ENCODE results near the gene MAGEA9. TPM values are rescaled to one million over a fixed set of nuclear protein-coding genes. Genes with fewer than 3 reads are reported as not detected.

The MAGEA9 gene
- total RNA-seq, 1 experiment from 2014 or later: not detected

GRCh38 chrX:149825424-149825823, 43.7 kb downstream of the MAGEA9 start:
- peak; percentile 56 for DNase-seq
- H3K27me3 Mint-ChIP-seq (ENCODE audit: unreplicated experiment): peaks cover 50% of the 10 kb centered on the region
- intact Hi-C loops (cut with micrococcal nuclease; ENCODE audit: unreplicated experiment): no loop called here
- peak overlapping the region; percentile 22 for H3K27ac Mint-ChIP-seq (ENCODE audit: unreplicated experiment)
- H3K4me1 Mint-ChIP-seq (ENCODE audit: low read depth, unreplicated experiment): no peaks in the 10 kb centered on the region
- peak; percentile 51 for TF ChIP-seq CTCF (IDR thresholded peaks at IDR 0.05; ENCODE audit: unreplicated experiment)
- CTCF ChIA-PET: no interaction called here
- H3K9me3 Mint-ChIP-seq (ENCODE audit: low read depth, unreplicated experiment): no peaks in the 10 kb centered on the region
- H3K4me3 Mint-ChIP-seq (ENCODE audit: low read depth, unreplicated experiment): peak overlapping the region; percentile 37
- BruUV-seq (replicated peaks): no TSS peak
- H3K36me3 Mint-ChIP-seq (ENCODE audit: insufficient read depth, unreplicated experiment): no peaks in the 10 kb centered on the region

- H3K27ac Mint-ChIP-seq (ENCODE audit: unreplicated experiment): no peak overlapping the region
- H3K4me3 Mint-ChIP-seq (ENCODE audit: low read depth, unreplicated experiment): no peak overlapping the region
- DNase-seq: no peak
- no TSS peak for BruUV-seq (replicated peaks)
- H3K9me3 Mint-ChIP-seq (ENCODE audit: low read depth, unreplicated experiment): no peaks in the 10 kb centered on the region
- TF ChIP-seq CTCF (IDR thresholded peaks at IDR 0.05; ENCODE audit: unreplicated experiment): no peak
- peaks cover 38% of the 10 kb centered on the region for H3K27me3 Mint-ChIP-seq (ENCODE audit: unreplicated experiment)
- CTCF ChIA-PET: no interaction called here
- intact Hi-C loops (cut with micrococcal nuclease; ENCODE audit: unreplicated experiment): no loop called here
- no peaks in the 10 kb centered on the region for H3K4me1 Mint-ChIP-seq (ENCODE audit: low read depth, unreplicated experiment)
- no peaks in the 10 kb centered on the region for H3K36me3 Mint-ChIP-seq (ENCODE audit: insufficient read depth, unreplicated experiment)
These were observed 45.5 kb downstream of the MAGEA9 start for GRCh38 chrX:149827254-149827653.

DNA sequence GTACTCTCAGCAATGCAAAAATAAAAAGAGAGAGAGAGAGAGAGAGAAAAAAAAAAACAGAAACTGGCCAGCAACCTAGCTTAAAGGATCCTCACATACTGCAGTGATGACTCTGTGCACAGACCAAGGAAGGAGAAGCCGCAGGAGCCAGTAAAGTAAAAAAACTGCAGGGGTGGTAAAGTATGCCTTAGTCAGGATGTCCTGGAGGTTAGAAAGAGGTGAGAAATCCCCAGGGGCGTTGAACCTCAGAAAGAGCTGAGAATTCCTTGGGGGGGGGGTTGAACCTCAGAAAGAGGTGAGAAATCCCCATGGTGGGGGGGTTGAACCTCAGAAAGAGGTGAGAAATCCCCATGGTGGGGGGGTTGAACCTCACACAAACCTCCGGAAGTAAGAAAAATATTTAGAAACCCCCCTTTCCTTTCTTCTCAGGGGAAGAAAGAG, 48.0 kb downstream of the MAGEA9 start:
- BruUV-seq (replicated peaks): no TSS peak
- no peak for DNase-seq
- no peaks in the 10 kb centered on the region for H3K36me3 Mint-ChIP-seq (ENCODE audit: insufficient read depth, unreplicated experiment)
- no peak overlapping the region for H3K4me3 Mint-ChIP-seq (ENCODE audit: low read depth, unreplicated experiment)
- no peaks in the 10 kb centered on the region for H3K9me3 Mint-ChIP-seq (ENCODE audit: low read depth, unreplicated experiment)
- intact Hi-C loops (cut with micrococcal nuclease; ENCODE audit: unreplicated experiment): no loop called here
- peaks cover 27% of the 10 kb centered on the region for H3K27me3 Mint-ChIP-seq (ENCODE audit: unreplicated experiment)
- no peaks in the 10 kb centered on the region for H3K4me1 Mint-ChIP-seq (ENCODE audit: low read depth, unreplicated experiment)
- no peak for TF ChIP-seq CTCF (IDR thresholded peaks at IDR 0.05; ENCODE audit: unreplicated experiment)
- no peak overlapping the region for H3K27ac Mint-ChIP-seq (ENCODE audit: unreplicated experiment)
- CTCF ChIA-PET: interaction anchor here (0.7 kb wide), 1 partner anchor 1237 kb away, joined by 4 read pairs; no protein-coding TSS in a partner anchor

- H3K27me3 Mint-ChIP-seq (ENCODE audit: unreplicated experiment): peaks cover 32% of the 10 kb centered on the region
- no TSS peak for BruUV-seq (replicated peaks)
- intact Hi-C loops (cut with micrococcal nuclease; ENCODE audit: unreplicated experiment): no loop called here
- H3K4me1 Mint-ChIP-seq (ENCODE audit: low read depth, unreplicated experiment): no peaks in the 10 kb centered on the region
- no peak for DNase-seq
- no peaks in the 10 kb centered on the region for H3K9me3 Mint-ChIP-seq (ENCODE audit: low read depth, unreplicated experiment)
- H3K4me3 Mint-ChIP-seq (ENCODE audit: low read depth, unreplicated experiment): no peak overlapping the region
- CTCF ChIA-PET: interaction anchor here (0.7 kb wide), 1 partner anchor 1237 kb away, joined by 4 read pairs; no protein-coding TSS in a partner anchor
- H3K27ac Mint-ChIP-seq (ENCODE audit: unreplicated experiment): no peak overlapping the region
- H3K36me3 Mint-ChIP-seq (ENCODE audit: insufficient read depth, unreplicated experiment): no peaks in the 10 kb centered on the region
- TF ChIP-seq CTCF (IDR thresholded peaks at IDR 0.05; ENCODE audit: unreplicated experiment): no peak
These were observed 48.6 kb downstream of the MAGEA9 start for GRCh38 chrX:149830192-149830873.
